ENCODE data around the gene PLEKHD1. TPM values are rescaled to one million over a fixed set of nuclear protein-coding genes. Genes with fewer than 3 reads are reported as not detected.

Gene PLEKHD1
- total and polyA plus RNA-seq, 2 of the 8 experiments (the other 6 are each of a cell fraction or from before 2014, with no cell fraction given): 0.24 to 0.48 TPM

DNA sequence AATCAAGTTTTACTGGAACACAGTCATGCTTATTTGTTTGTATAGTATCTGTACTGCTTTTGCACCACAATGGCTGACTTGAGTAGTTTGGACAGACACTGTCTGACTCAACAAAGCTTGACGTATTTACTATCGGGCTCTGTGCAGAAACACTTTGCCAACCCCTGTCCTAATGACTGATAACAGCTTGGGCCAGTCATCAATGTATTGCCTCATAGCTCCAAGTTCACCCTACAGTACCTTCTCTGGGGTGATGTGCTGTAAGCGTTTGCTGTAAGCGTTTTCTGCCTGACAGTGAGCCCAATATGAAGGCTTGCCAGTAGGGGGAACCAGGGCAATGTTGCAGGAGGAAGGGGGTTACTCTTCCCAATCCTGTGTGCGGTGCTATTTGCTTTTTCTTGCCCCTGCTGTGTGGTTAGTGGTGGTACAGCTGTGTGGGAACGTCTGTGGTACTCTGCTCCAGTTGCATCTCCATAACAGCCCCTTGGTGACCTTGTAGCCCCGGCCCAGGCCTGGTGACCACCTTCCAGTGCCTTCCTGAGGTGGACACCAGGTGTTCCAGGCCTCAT lies 95.6 kb downstream of the PLEKHD1 start:
- POLR2A ChIA-PET (ENCODE audit: partially characterized antibody): interaction anchor here (1.0 to 1.2 kb wide), 2 partner anchors 187 to 188 kb away, joined by 3 read pairs; partner anchors contain the start of gene SRSF5

More for the DNA sequence above, 95.6 kb downstream of the PLEKHD1 start:
- no peaks in the 10 kb centered on the region for H3K36me3 ChIP-seq (ENCODE audit: control insufficient read depth in 2 of 4, insufficient read depth in 4 of 4, low read length in 3 of 4)
- peaks cover 0 to 4% (median 0%) of the 10 kb centered on the region in 4 experiments; a peak in 1 of 7 replicates for H3K4me1 ChIP-seq (replicated peaks in 1 of 4; ENCODE audit: control insufficient read depth in 3 of 4, insufficient read depth in 4 of 4, low read length in 3 of 4)
- no peak overlapping the region for H3K18ac ChIP-seq (ENCODE audit: extremely low read depth, low read length)
- H2BK5ac ChIP-seq (ENCODE audit: low read depth, low read length): no peak overlapping the region
- no peaks in the 10 kb centered on the region for H3K23me2 ChIP-seq (ENCODE audit: low read depth, low read length)
- DNase-seq (ENCODE audit: low read depth in 1 of 2, low spot score in 2 of 2): peak in 1 of 2 experiments; percentile 76
- TF ChIP-seq GABPA (IDR thresholded peaks at IDR 0.05; ENCODE audit: borderline replicate concordance, insufficient read depth, low read length) (peak; percentile 41; the same call in 1 of the 2 replicates), HDAC2 (IDR thresholded peaks at IDR 0.05; ENCODE audit: borderline replicate concordance in 1 of 2, low read depth in 2 of 2, low read length in 2 of 2) (0 out of 4 replicates have a peak, but pooled peaks of 1 of the 2 experiments have one; percentile 69), TEAD4 (IDR thresholded peaks at IDR 0.05; ENCODE audit: low read depth, low read length) (peak; percentile 59; the same call in 1 of the 2 replicates), EGR1 (IDR thresholded peaks at IDR 0.05; ENCODE audit: borderline replicate concordance, low read depth, low read length) (no peak), CEBPB (IDR thresholded peaks at IDR 0.05; ENCODE audit: low read depth, low read length) (0 out of 2 replicates have a peak, but pooled peaks have one; percentile 54), RAD21 (IDR thresholded peaks at IDR 0.05 in 1 of 2, conservative IDR thresholded peaks at IDR 0.05 in 1 of 2; ENCODE audit: low read depth in 2 of 2, low read length in 2 of 2) (peak; percentile 70 to 76), JUND (IDR thresholded peaks at IDR 0.05; ENCODE audit: low read length) (no peak)
- TF ChIP-seq, protein P1, sequence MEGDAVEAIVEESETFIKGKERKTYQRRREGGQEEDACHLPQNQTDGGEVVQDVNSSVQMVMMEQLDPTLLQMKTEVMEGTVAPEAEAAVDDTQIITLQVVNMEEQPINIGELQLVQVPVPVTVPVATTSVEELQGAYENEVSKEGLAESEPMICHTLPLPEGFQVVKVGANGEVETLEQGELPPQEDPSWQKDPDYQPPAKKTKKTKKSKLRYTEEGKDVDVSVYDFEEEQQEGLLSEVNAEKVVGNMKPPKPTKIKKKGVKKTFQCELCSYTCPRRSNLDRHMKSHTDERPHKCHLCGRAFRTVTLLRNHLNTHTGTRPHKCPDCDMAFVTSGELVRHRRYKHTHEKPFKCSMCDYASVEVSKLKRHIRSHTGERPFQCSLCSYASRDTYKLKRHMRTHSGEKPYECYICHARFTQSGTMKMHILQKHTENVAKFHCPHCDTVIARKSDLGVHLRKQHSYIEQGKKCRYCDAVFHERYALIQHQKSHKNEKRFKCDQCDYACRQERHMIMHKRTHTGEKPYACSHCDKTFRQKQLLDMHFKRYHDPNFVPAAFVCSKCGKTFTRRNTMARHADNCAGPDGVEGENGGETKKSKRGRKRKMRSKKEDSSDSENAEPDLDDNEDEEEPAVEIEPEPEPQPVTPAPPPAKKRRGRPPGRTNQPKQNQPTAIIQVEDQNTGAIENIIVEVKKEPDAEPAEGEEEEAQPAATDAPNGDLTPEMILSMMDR (IDR thresholded peaks at IDR 0.05; ENCODE audit: control extremely low read depth in 1 of 3, insufficient read depth in 1 of 3, low read depth in 1 of 3, low read length in 3 of 3): peak; percentile 90 to 95 (median 92)
- H3K4ac ChIP-seq (replicated peaks; ENCODE audit: insufficient read length, low read depth, low read length): no peak overlapping the region
- no peak overlapping the region; the same call in 1 of the 2 replicates for H3K27ac ChIP-seq (ENCODE audit: low read depth, low read length)
- no peaks in the 10 kb centered on the region for H4K20me1 ChIP-seq (replicated peaks in 1 of 2; ENCODE audit: control insufficient read depth in 1 of 2, insufficient read depth in 2 of 2, low read length in 2 of 2)
- no peak overlapping the region for H3K23ac ChIP-seq (ENCODE audit: insufficient read length)
- no peak overlapping the region for H2BK15ac ChIP-seq (ENCODE audit: low read length)
- peak; percentile 75 for FAIRE-seq
- H4K91ac ChIP-seq (replicated peaks; ENCODE audit: insufficient read length, low read length): no peak overlapping the region
- H3K4me2 ChIP-seq (ENCODE audit: insufficient read depth in 1 of 2, low read depth in 2 of 2, low read length in 2 of 2): no peak overlapping the region
- H3K79me2 ChIP-seq (ENCODE audit: control insufficient read depth in 1 of 2, insufficient read depth in 2 of 2, low read length in 2 of 2): no peaks in the 10 kb centered on the region
- no peak overlapping the region for H2BK12ac ChIP-seq (ENCODE audit: low read depth, low read length)
- no peak overlapping the region for H2AFZ ChIP-seq (ENCODE audit: low read length)
- no peak overlapping the region for H3K56ac ChIP-seq (replicated peaks; ENCODE audit: insufficient read length, low read depth, low read length)
- no peak overlapping the region for H2BK120ac ChIP-seq (replicated peaks; ENCODE audit: low read depth, low read length)
- H3K4me3 ChIP-seq (ENCODE audit: extremely low read depth in 1 of 4, insufficient read depth in 2 of 4, low read depth in 3 of 4, low read length in 4 of 4): no peak overlapping the region
- H2AK5ac ChIP-seq (ENCODE audit: low read depth, low read length): no peak overlapping the region
- no peaks in the 10 kb centered on the region; a peak in 2 of 7 replicates for H3K27me3 ChIP-seq (replicated peaks in 1 of 4; ENCODE audit: control insufficient read depth in 3 of 4, extremely low read depth in 1 of 4, insufficient read depth in 3 of 4, low read length in 3 of 4)
- 40% methylated on average over 7 of the region's 7 CpGs; no CpG with 5 or more reads in 1 of the 2 experiments for WGBS, 2 experiments (ENCODE audit: extremely low coverage in 1 of 2, insufficient coverage in 1 of 2, insufficient read length in 1 of 2, insufficient replicate concordance in 2 of 2, low coverage in 1 of 2, low lambda C conversion rate in 2 of 2, missing lambda C conversion rate in 1 of 2)
- no peak overlapping the region for H3K9ac ChIP-seq (replicated peaks in 1 of 4; ENCODE audit: extremely low read depth in 1 of 4, low read depth in 3 of 4, low read length in 3 of 4)
- H3K79me1 ChIP-seq (ENCODE audit: low read depth, low read length): no peaks in the 10 kb centered on the region
- H4K5ac ChIP-seq (ENCODE audit: insufficient read length, low read depth, low read length): no peak overlapping the region
- CTCF ChIA-PET (ENCODE audit: partially characterized antibody): interaction anchor here (0.6 to 3.1 kb wide), 54 partner anchors 8 to 449 kb away, joined by 3 to 15 read pairs (median 4); no protein-coding TSS in a partner anchor
- no peaks in the 10 kb centered on the region for H3K9me3 ChIP-seq (ENCODE audit: insufficient read depth in 2 of 2, low read depth in 1 of 2, low read length in 1 of 2)
- H3K14ac ChIP-seq (ENCODE audit: insufficient read length): no peak overlapping the region
- no peak overlapping the region for H2BK20ac ChIP-seq (ENCODE audit: low read length)
- H4K8ac ChIP-seq (ENCODE audit: extremely low read depth, insufficient read depth, low read length): no peak overlapping the region
